ENCODE measurements around the gene AFAP1L2.

DNA sequence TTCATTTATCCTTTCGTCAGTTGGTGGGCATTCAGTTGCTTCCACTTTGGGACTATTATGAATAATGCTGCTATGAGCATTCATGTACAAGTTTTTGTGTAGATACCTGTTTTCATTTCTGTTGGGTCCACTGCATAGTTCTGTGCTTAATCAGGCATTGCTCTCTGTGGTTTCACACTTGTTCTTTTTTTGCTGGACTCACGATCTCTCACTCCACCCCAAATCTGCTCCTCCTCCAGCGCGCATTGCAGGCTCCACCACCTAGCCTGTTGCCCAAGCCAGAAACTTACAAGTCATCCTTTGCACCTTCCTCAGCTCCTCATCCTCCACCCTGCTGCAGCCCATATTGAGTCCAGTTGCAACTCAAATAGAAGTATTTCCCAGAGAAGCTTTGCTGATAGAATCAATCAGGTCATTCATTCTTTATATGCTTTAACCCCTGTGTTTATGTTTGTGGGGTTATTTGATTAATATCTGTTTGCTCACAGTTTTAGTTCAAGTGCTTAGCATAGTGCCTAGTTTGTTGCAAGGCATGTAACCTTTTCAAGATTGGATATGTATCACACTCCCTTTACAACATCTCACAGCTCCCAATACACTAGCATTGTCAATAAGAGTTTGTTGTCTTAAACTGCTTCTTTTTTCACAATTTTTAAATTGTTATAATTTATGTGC is 16.6 kb upstream of the AFAP1L2 start:
- TF ChIP-seq, protein P1, sequence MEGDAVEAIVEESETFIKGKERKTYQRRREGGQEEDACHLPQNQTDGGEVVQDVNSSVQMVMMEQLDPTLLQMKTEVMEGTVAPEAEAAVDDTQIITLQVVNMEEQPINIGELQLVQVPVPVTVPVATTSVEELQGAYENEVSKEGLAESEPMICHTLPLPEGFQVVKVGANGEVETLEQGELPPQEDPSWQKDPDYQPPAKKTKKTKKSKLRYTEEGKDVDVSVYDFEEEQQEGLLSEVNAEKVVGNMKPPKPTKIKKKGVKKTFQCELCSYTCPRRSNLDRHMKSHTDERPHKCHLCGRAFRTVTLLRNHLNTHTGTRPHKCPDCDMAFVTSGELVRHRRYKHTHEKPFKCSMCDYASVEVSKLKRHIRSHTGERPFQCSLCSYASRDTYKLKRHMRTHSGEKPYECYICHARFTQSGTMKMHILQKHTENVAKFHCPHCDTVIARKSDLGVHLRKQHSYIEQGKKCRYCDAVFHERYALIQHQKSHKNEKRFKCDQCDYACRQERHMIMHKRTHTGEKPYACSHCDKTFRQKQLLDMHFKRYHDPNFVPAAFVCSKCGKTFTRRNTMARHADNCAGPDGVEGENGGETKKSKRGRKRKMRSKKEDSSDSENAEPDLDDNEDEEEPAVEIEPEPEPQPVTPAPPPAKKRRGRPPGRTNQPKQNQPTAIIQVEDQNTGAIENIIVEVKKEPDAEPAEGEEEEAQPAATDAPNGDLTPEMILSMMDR (IDR thresholded peaks at IDR 0.05; ENCODE audit: insufficient read depth, low read length, poor library complexity, severe bottlenecking), result no peak
- no peak for TF ChIP-seq EZH2phosphoT487 (conservative IDR thresholded peaks at IDR 0.05; ENCODE audit: low read length)

Measured in SU-DHL-6 (cell line).